Heart left ventricle (tissue), 16 donors: ENCODE measurements around the gene TAGAP. TPM values are rescaled to one million over a fixed set of nuclear protein-coding genes. Genes with fewer than 3 reads are reported as not detected.
"Not testable (repeated sequence)": the region's sequence is repeated elsewhere in the genome, so short reads cannot be mapped to it uniquely, and the experiment has no call there.

Source experiments
- ATAC-seq, 4 donors: fragments of 200-7000 bp; cut with Tn5 transposase; one replicate each; pipeline ENCODE4 v1.9.1; 2020 to 2022; ENCODE audit warnings: moderate library complexity in 4 of 4, mild to moderate bottlenecking in 3 of 4, moderate number of reproducible peaks in 1 of 4
- DNase-seq, 5 donors: peaks; one replicate each; pipeline ENCODE4 v3.0.0-alpha.2; 2020
- H3K27ac ChIP-seq, 12 donors: fragments of 200-600 bp; sonication (generic) in 4 of 12; one replicate each; pipeline versions ENCODE4 v1.5.0 to v1.8.0; 2016 to 2022; ENCODE audit warnings: mild to moderate bottlenecking in 2 of 12
- H3K27me3 ChIP-seq, 9 donors: fragments of 200-600 bp; sonication (generic) in 2 of 9; one replicate each; pipeline versions ENCODE4 v1.5.1 to v1.8.0; 2016 to 2022; ENCODE audit warnings: mild to moderate bottlenecking in 3 of 9
- H3K36me3 ChIP-seq, 9 donors: fragments of 200-600 bp; sonication (generic) in 2 of 9; one replicate each; pipeline versions ENCODE4 v1.5.0 to v1.8.0; 2018 to 2022; ENCODE audit warnings: mild to moderate bottlenecking in 2 of 9
- H3K4me1 ChIP-seq, 12 donors: fragments of 200-600 bp; sonication (generic) in 4 of 12; one replicate each; pipeline versions ENCODE4 v1.5.0 to v1.8.0; 2016 to 2022; ENCODE audit warnings: mild to moderate bottlenecking in 3 of 12
- H3K4me3 ChIP-seq, 12 donors: fragments of 200-600 bp; sonication (generic) in 4 of 12; one replicate each; pipeline versions ENCODE4 v1.5.0 to v1.8.0; 2017 to 2022; ENCODE audit warnings: mild to moderate bottlenecking in 9 of 12, moderate library complexity in 4 of 12
- H3K9me3 ChIP-seq, 12 donors: fragments of 200-600 bp; sonication (generic) in 4 of 12; one replicate each; pipeline versions ENCODE4 v1.5.0 to v1.8.0; 2016 to 2022; ENCODE audit warnings: mild to moderate bottlenecking in 1 of 12
- CTCF ChIP-seq, 12 donors: fragments of 200-600 bp; sonication (generic) in 4 of 12; IDR thresholded peaks; one replicate each; pipeline versions ENCODE4 v1.5.0 to v1.8.0; 2018 to 2022; ENCODE audit warnings: antibody characterized with exemption in 12 of 12, mild to moderate bottlenecking in 5 of 12
- POLR2A ChIP-seq, 2 donors: fragments of 450-650 bp; IDR thresholded peaks; one replicate each; pipeline ENCODE4 v1.6.1; 2017; ENCODE audit warnings: antibody characterized with exemption in 2 of 2, mild to moderate bottlenecking in 2 of 2, moderate library complexity in 2 of 2
- WGBS, 4 donors: extraction: QIAGEN DNeasy Blood & Tissue Kit in 2 of 4; methylation state at CpG; one replicate each; pipeline versions ENCODE4 v1.1.5 to v1.1.7; 2013 to 2018; 5-methylcytosine and 5-hydroxymethylcytosine counted together
- intact Hi-C, 10 donors: fragments of 100-400 bp; cut with DNase I; formaldehyde crosslinking; loops; one replicate each; pipeline versions ENCODE4 v1.11.1 to v1.14.2; 2022
- polyA plus RNA-seq, 2 donors: library from polyadenylated mRNA; stranded (reverse); fragments of 200-250 nt; gene quantifications; one replicate each; pipeline ENCODE4 v1.2.3, GENCODE V29; 2013
- total RNA-seq, 9 donors: library from RNA; depleted of rRNA in 2 of 9; stranded (reverse); fragments of >200 nt in 2 of 9; fragmentation: NEBNext Ultra II Directional in 3 of 9; extraction: Animal tissue kit (Norgen Biotek cat#: 25700) in 3 of 9; gene quantifications; one replicate each; pipeline versions ENCODE4 v1.1.0 to v1.2.4, GENCODE V29; 2016 to 2023
- donor health status: ischemic (EF 13 %, LVEDD 7.1; RV severe dilation, severe dysfunction).
- donor health status: healthy with polysubstance abuse.
- donor health status: DM: no; HTN: yes; CAD: no.
- donor health status: DM: no; HTN: no; CAD: no.
- donor health status: ischemic (EF 25% LVEDD 6.9; RV normal size, moderate dysfunction).
- donor health status: ischemic (EF 25% LVEDD 5.7; RV mildly dilated, moderate dysfunction).
- donor health status: healthy.
- donor health status: DM: yes; HTN: yes; CAD: no.
- donor health status: ischemic (EF 35%, LVEDD 5.7; RV mildly dilated, moderate dysfunction).
- donor health status: nonischemic (EF 11% LVEDD 7.7; RV severe dilation, severe dysfunction).
- donor health status: DM: yes; HTN: yes; CAD: no.
- donor health status: PGD.
- donor health status: ischemic (EF 29% LVEDD 5.4; RV normal size, mild dysfunction).
- donor health status: nonischemic (EF 23%, LVEDD 6.1; RV moderate dilation, normal function).

Gene TAGAP
- total and polyA plus RNA-seq, 11 donors, result 0.23 to 9.3 (median 1.3) TPM

GRCh38 chr6:159038914-159039884 is 5.6 kb downstream of the TAGAP start:
- intact Hi-C loops, result no loop called here
- Histone ChIP-seq H3K27ac (peak overlapping the region in 2 of 12 donors; percentile 18 to 90), H3K27me3 (no peaks in the 10 kb centered on the region), H3K4me1 (peaks cover 0 to 73% (median 7%) of the 10 kb centered on the region in 12 donors), H3K4me3 (peak overlapping the region in 1 of 12 donors; percentile 36), H3K9me3 (no peaks in the 10 kb centered on the region), H3K36me3 (peaks cover 0 to 66% (median 0%) of the 10 kb centered on the region in 9 donors)
- TF ChIP-seq POLR2A (IDR thresholded peaks at IDR 0.05) (no peak), CTCF (IDR thresholded peaks at IDR 0.05) (no peak)
- WGBS, 4 donors, result 76 to 89% (median 87%) methylated on average over 8 of the region's 8 CpGs
- peak in 3 of 4 donors; percentile 36 to 76 (median 50) for ATAC-seq
- no peak for DNase-seq

DNA sequence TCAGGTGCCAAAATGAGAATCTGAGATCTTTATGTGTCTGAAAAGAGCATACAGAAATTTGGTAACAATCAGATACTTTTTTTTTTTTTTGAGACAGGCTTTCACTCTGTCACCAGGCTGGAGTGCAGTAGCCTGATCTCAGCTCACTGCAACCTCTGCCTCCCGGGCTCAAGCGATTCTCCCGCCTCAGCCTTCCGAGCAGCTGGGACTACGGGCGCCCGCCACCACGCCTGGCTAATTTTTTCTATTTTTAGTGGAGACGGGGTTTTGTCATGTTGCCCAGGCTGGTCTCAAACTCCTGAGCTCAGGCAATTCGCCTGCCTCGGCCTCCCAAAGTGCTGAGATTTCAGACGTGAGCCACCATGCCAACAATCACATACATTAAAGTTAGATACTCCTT is 6.5 kb downstream of the TAGAP start:
- Histone ChIP-seq H3K36me3 (peaks cover 0 to 66% (median 0%) of the 10 kb centered on the region in 9 donors), H3K4me1 (peaks cover 0 to 80% (median 5%) of the 10 kb centered on the region in 12 donors), H3K4me3 (peak overlapping the region in 1 of 12 donors; percentile 36), H3K27ac (peak overlapping the region in 3 of 12 donors; percentile 16 to 90 (median 18))
- intact Hi-C loops, DNase-seq, H3K9me3 ChIP-seq, ATAC-seq, H3K27me3 ChIP-seq: not testable (repeated sequence)
- 60 to 67% (median 65%) methylated on average over 12 of the region's 12 CpGs for WGBS, 4 donors

- Histone ChIP-seq H3K36me3 (peaks cover 0 to 66% (median 0%) of the 10 kb centered on the region in 9 donors), H3K4me3 (peak overlapping the region in 1 of 12 donors; percentile 36), H3K27ac (peak overlapping the region in 1 of 12 donors; percentile 90), H3K4me1 (peaks cover 0 to 81% (median 3%) of the 10 kb centered on the region in 12 donors), H3K9me3 (no peaks in the 10 kb centered on the region), H3K27me3 (no peaks in the 10 kb centered on the region)
- WGBS, 4 donors, result 45 to 60% (median 54%) methylated on average over 5 of the region's 5 CpGs
- no peak for TF ChIP-seq CTCF (IDR thresholded peaks at IDR 0.05)
- no peak for TF ChIP-seq POLR2A (IDR thresholded peaks at IDR 0.05)
- ATAC-seq (no peak), DNase-seq (no peak)
- intact Hi-C loops, result no loop called here
Measured at GRCh38 chr6:159037756-159038290, 7.0 kb downstream of the TAGAP start.

DNA sequence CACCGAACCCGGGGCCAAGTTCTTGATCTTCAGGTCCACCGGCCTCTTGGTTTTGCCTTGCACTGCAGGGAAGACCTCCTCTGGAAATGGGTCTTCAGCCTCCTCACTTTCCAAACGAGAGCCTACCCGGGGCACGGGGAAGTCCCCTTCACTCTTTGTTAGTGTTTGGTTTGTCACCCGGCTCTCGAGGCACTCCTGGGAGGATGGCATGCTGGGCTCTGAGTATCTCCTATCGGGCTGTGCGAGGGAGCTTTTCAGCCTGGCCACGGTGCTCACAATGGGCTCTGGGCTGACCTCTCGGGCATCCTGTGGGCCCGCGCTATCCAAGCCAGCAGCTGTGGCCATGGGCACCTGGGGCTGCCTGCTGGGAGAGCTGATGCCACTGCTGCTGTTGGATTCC is 8.1 kb downstream of the TAGAP start:
- no peak overlapping the region for H3K27ac ChIP-seq
- WGBS, 4 donors, result 92 to 95% (median 93%) methylated on average over 14 of the region's 14 CpGs
- peaks cover 0 to 61% (median 0%) of the 10 kb centered on the region in 9 donors for H3K36me3 ChIP-seq
- no peak for ATAC-seq
- H3K9me3 ChIP-seq, result no peaks in the 10 kb centered on the region
- TF ChIP-seq CTCF (IDR thresholded peaks at IDR 0.05) (no peak), POLR2A (IDR thresholded peaks at IDR 0.05) (no peak)
- no peak for DNase-seq
- no peaks in the 10 kb centered on the region for H3K27me3 ChIP-seq
- peaks cover 0 to 76% (median 0%) of the 10 kb centered on the region in 12 donors for H3K4me1 ChIP-seq
- intact Hi-C loops, result no loop called here
- H3K4me3 ChIP-seq, result no peak overlapping the region
